ENCODE results near the gene PLEKHA1.
A peak's percentile ranks its signal among the peaks of the same experiment; 100 is the strongest.

PLEKHA1 gene

GRCh38 chr10:122379537-122379936 is 5.0 kb downstream of the PLEKHA1 start:
- DNase-seq = no peak

DNA sequence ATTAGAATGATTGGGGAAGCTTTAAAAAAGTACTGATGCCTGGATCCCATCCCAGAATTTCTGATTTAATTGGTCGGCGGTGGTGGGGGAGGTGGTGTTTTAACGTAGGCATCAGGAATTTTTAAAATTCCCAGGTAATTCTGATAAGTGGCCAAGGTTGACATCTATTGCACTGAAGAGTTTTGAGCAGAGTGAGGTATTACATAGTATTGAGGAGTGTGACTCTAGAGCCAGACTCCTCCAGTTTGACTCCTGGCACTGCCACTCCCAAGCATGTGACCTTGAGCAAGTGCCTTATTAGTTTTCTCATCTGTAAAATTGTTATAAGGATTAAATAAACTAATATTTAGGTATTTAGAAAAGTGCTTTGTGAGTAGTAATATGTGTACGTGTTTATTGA is 6.2 kb downstream of the PLEKHA1 start:
- no peak for DNase-seq

- no peak for DNase-seq
These were observed 7.2 kb downstream of the PLEKHA1 start for GRCh38 chr10:122381680-122382079.

- no peak for DNase-seq
These were observed 12.0 kb downstream of the PLEKHA1 start for GRCh38 chr10:122386514-122386913.

- DNase-seq = no peak
These were observed 13.1 kb downstream of the PLEKHA1 start for GRCh38 chr10:122387572-122387971.

- no peak for DNase-seq
These were observed 13.9 kb downstream of the PLEKHA1 start for GRCh38 chr10:122388287-122388997.

GRCh38 chr10:122390271-122390670 is 15.8 kb downstream of the PLEKHA1 start:
- DNase-seq = no peak

DNA sequence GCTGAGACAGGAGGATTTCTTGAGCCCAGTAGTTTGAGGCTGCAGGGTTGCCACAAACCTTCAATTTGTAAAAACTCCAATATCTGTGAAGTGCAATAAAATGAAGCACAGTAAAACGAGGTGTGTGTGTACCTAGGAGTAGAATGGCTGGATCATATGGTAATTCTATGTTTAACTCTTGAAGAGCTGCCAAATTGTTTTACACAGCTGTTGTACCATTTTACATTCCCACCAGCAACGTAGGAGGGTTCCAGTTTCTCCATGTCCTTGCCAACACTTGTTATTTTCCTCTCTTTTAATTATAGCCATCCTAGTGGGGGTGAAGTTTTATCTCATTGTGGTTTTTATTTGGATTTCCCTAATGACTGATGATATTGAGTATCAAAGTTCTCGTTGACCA is 16.2 kb downstream of the PLEKHA1 start:
- DNase-seq = no peak

- no peak for DNase-seq
These were observed 17.4 kb downstream of the PLEKHA1 start for GRCh38 chr10:122391875-122392274.

- no peak for DNase-seq
These were observed 18.3 kb downstream of the PLEKHA1 start for GRCh38 chr10:122392835-122393234.

- DNase-seq = no peak
These were observed 18.8 kb downstream of the PLEKHA1 start for GRCh38 chr10:122393288-122393687.

GRCh38 chr10:122402548-122403131 is 28.1 kb downstream of the PLEKHA1 start:
- no peak for DNase-seq

GRCh38 chr10:122404576-122404975 is 30.1 kb downstream of the PLEKHA1 start:
- DNase-seq = no peak

DNA sequence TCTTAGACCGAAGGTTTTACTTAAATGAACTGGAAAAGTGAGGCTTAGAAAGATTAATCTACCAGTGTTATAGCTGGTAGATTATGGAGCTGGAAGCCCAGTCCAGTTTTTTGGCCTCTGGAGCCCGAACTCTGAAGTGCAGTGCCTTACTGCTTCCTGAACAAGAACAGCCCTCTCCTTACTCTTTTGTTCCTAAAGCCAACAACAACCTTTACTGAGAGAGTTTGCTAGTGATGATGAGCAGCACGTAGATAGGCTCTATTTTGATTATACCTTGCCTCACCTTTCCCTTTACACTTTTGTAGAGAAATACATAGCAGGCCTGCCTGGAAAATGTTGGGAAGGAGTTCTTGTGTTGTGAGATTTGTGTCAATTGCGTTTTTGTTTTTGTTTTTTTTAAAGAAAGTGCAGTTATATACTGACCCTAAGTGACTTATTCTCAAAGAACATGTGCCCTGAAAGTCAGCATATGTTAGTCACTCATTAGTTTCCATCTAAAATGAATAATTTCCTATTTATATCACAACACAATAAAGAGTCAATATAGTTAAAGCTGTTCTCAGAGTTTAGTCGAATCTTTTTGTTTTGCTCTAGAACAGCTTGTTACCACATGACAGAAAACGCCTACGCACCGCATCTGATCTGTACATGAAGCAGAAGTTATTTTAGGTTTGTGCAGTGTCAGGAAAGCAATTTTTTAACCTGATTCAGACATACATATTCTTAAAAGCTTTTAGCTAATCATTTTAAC is 33.0 kb downstream of the PLEKHA1 start:
- peak; percentile 46 for DNase-seq

GRCh38 chr10:122413327-122413726 is 38.8 kb downstream of the PLEKHA1 start:
- DNase-seq = no peak

- DNase-seq = no peak
These were observed 43.2 kb downstream of the PLEKHA1 start for GRCh38 chr10:122417667-122418066.

DNA sequence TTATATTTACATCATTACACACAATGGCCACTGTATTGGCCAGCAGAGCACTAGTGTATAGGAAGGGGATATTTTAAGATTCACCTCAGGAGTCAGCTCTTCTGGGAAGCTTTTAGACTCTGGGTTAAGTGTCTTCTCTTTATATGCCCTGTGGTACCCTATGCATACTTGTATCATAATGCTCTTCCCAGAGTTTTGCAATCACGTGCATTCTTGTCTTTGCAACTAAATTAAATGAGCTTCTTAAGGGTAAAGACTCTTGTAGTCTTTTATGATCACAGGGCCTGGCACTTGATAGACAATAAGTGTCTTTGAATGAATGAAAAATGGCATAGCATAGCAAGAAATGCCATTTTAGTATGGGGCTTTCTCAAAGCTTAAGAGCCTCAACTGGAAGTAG is 44.5 kb downstream of the PLEKHA1 start:
- DNase-seq = no peak

- no peak for DNase-seq
These were observed 45.5 kb downstream of the PLEKHA1 start for GRCh38 chr10:122419876-122420623.

- DNase-seq = no peak
These were observed 46.1 kb downstream of the PLEKHA1 start for GRCh38 chr10:122420624-122421007.

- no peak for DNase-seq
These were observed 46.6 kb downstream of the PLEKHA1 start for GRCh38 chr10:122421054-122421625.

GRCh38 chr10:122421742-122422141 is 47.2 kb downstream of the PLEKHA1 start:
- DNase-seq = no peak

- DNase-seq = no peak
These were observed 47.9 kb downstream of the PLEKHA1 start for GRCh38 chr10:122422266-122422989.
